Measurements from ENCODE around the gene URB2.
"Not testable (repeated sequence)": the region's sequence is repeated elsewhere in the genome, so short reads cannot be mapped to it uniquely, and the experiment has no call there.

The URB2 gene

GRCh38 chr1:229617351-229618100 lies 8.5 kb upstream of the URB2 start:
- no peak for DNase-seq

- DNase-seq = no peak
Observed at GRCh38 chr1:229619002-229619401, 7.0 kb upstream of the URB2 start.

GRCh38 chr1:229619614-229620013 lies 6.4 kb upstream of the URB2 start:
- DNase-seq = no peak

- no peak for DNase-seq
Observed at GRCh38 chr1:229620876-229621275, 5.2 kb upstream of the URB2 start.

- DNase-seq = no peak
Observed at GRCh38 chr1:229621663-229622062, 4.4 kb upstream of the URB2 start.

- not testable (repeated sequence) for DNase-seq
Observed at GRCh38 chr1:229622641-229623120, 3.4 kb upstream of the URB2 start.

GRCh38 chr1:229623225-229623624 lies 2.8 kb upstream of the URB2 start:
- DNase-seq = no peak

- DNase-seq = no peak
Observed at GRCh38 chr1:229623838-229624237, 2.2 kb upstream of the URB2 start.

- DNase-seq = no peak
Observed at GRCh38 chr1:229624521-229625070, 1.5 kb upstream of the URB2 start.

- DNase-seq = peak; percentile 72
Observed at GRCh38 chr1:229625071-229625914, 754 bp upstream of the URB2 start.

GRCh38 chr1:229627003-229627402 lies 956 bp downstream of the URB2 start:
- no peak for DNase-seq

GRCh38 chr1:229629261-229629660 lies 3.2 kb downstream of the URB2 start:
- DNase-seq = no peak

GRCh38 chr1:229631148-229631547 lies 5.1 kb downstream of the URB2 start:
- no peak for DNase-seq

GRCh38 chr1:229631966-229632365 lies 5.9 kb downstream of the URB2 start:
- DNase-seq = no peak

GRCh38 chr1:229636042-229636441 lies 10.0 kb downstream of the URB2 start:
- no peak for DNase-seq

- DNase-seq = no peak
Observed at GRCh38 chr1:229637746-229638145, 11.7 kb downstream of the URB2 start.

- DNase-seq = peak; percentile 41
Observed at GRCh38 chr1:229640455-229640854, 14.4 kb downstream of the URB2 start.

- no peak for DNase-seq
Observed at GRCh38 chr1:229641306-229641705, 15.3 kb downstream of the URB2 start.

GRCh38 chr1:229642376-229642775 lies 16.3 kb downstream of the URB2 start:
- no peak for DNase-seq

GRCh38 chr1:229642970-229643369 lies 16.9 kb downstream of the URB2 start:
- DNase-seq = no peak

GRCh38 chr1:229643996-229644745 lies 18.1 kb downstream of the URB2 start:
- no peak for DNase-seq

- DNase-seq = no peak
Observed at GRCh38 chr1:229645324-229645993, 19.4 kb downstream of the URB2 start.
